Neural cell (in vitro differentiated cells): ENCODE data around the gene EMID1. TPM values are rescaled to one million over a fixed set of nuclear protein-coding genes. Genes with fewer than 3 reads are reported as not detected.

Source experiments
- H2AFZ ChIP-seq: fragments of 200-600, 300-800 bp; sonication (generic), shearing (Covaris generic); 2 replicates; pipeline ENCODE4 v1.6.0; 2014; ENCODE audit warnings: low read depth, mild to moderate bottlenecking, antibody characterized with exemption, low read length, moderate library complexity
- H3F3A ChIP-seq: fragments of 200-600 bp; shearing (Covaris generic); 2 replicates; pipeline ENCODE4 v1.6.1; 2016; ENCODE audit warnings: mild to moderate bottlenecking, moderate library complexity, mixed read lengths, antibody characterized with exemption, low read length; ENCODE audit not compliant: insufficient read depth, poor library complexity, severe bottlenecking
- H3K27ac ChIP-seq: fragments of 200-600, 300-800 bp; sonication (generic), shearing (Covaris generic); 2 replicates; pipeline ENCODE4 v1.5.1; 2014; ENCODE audit warnings: mild to moderate bottlenecking, low read length, moderate library complexity
- H3K27me3 ChIP-seq: fragments of 300-800, 200-600 bp; sonication (generic), shearing (Covaris generic); 2 replicates; pipeline ENCODE4 v1.6.0; 2014; ENCODE audit warnings: mild to moderate bottlenecking, low read depth, low read length, moderate library complexity; ENCODE audit not compliant: insufficient read depth
- H3K36me3 ChIP-seq: fragments of 300-800, 200-600 bp; sonication (generic), shearing (Covaris generic); 2 replicates; pipeline ENCODE4 v1.5.1; 2014; ENCODE audit warnings: mild to moderate bottlenecking, antibody characterized with exemption, low read length, moderate library complexity; ENCODE audit not compliant: insufficient read depth
- H3K4me2 ChIP-seq: fragments of 300-800, 200-600 bp; sonication (generic), shearing (Covaris generic); 2 replicates; pipeline ENCODE4 v1.6.0; 2014; ENCODE audit warnings: mild to moderate bottlenecking, low read length
- H3K4me3 ChIP-seq: fragments of 300-800, 200-600 bp; sonication (generic), shearing (Covaris generic); 2 replicates; pipeline ENCODE4 v1.5.1; 2014; ENCODE audit warnings: mild to moderate bottlenecking, low read length, moderate library complexity
- H3K79me2 ChIP-seq: fragments of 200-600 bp; shearing (Covaris generic); replicated peaks from 2 replicates; pipeline ENCODE4 v1.6.0; 2014; ENCODE audit warnings: mild to moderate bottlenecking, low read length, moderate library complexity; ENCODE audit not compliant: insufficient read depth
- H3K9ac ChIP-seq: fragments of 300-800, 200-600 bp; sonication (generic), shearing (Covaris generic); 2 replicates; pipeline ENCODE4 v1.6.1; 2016; ENCODE audit warnings: mild to moderate bottlenecking, low read length, mixed read lengths
- H3K9me2 ChIP-seq: fragments of 200-600 bp; shearing (Covaris generic); 2 replicates; pipeline ENCODE4 v1.6.1; 2016; ENCODE audit warnings: mild to moderate bottlenecking, low read length, mixed read lengths; ENCODE audit not compliant: insufficient read depth
- H3K9me3 ChIP-seq: fragments of 200-600, 300-800 bp; sonication (generic), shearing (Covaris generic); 2 replicates; pipeline ENCODE4 v1.6.1; 2016; ENCODE audit warnings: mild to moderate bottlenecking, mixed run types, low read length, moderate library complexity, mixed read lengths
- H4K20me1 ChIP-seq: fragments of 200-600 bp; shearing (Covaris generic); 2 replicates; pipeline ENCODE4 v1.6.1; 2016; ENCODE audit warnings: mild to moderate bottlenecking, mixed run types; ENCODE audit not compliant: insufficient read depth
- CTCF ChIP-seq: fragments of 450-650 bp; IDR thresholded peaks from 2 replicates; pipeline ENCODE4 v1.5.1; 2014; ENCODE audit warnings: antibody characterized with exemption, mild to moderate bottlenecking, moderate library complexity; ENCODE audit not compliant: poor library complexity, severe bottlenecking
- EP300 ChIP-seq: fragments of 450-650 bp; conservative IDR thresholded peaks from 2 replicates; pipeline ENCODE4 v1.6.1; 2014; ENCODE audit warnings: antibody characterized with exemption, mild to moderate bottlenecking, moderate library complexity; ENCODE audit not compliant: poor library complexity, severe bottlenecking
- EZH2 ChIP-seq: fragments of 200-600, 300-800 bp; shearing (Covaris generic), sonication (generic); IDR thresholded peaks from 2 replicates; pipeline ENCODE4 v1.6.1; 2014; ENCODE audit warnings: antibody characterized with exemption, low read length, borderline replicate concordance, mild to moderate bottlenecking; ENCODE audit not compliant: insufficient read depth, poor library complexity, severe bottlenecking
- MXI1 ChIP-seq: fragments of 450-650 bp; conservative IDR thresholded peaks from 2 replicates; pipeline ENCODE4 v1.6.1; 2014; ENCODE audit warnings: antibody characterized with exemption, mild to moderate bottlenecking; ENCODE audit not compliant: poor library complexity, severe bottlenecking
- POLR2AphosphoS5 ChIP-seq: IDR thresholded peaks from 2 replicates; pipeline ENCODE4 v1.6.1; 2012
- RAD21 ChIP-seq: fragments of 450-650 bp; conservative IDR thresholded peaks from 2 replicates; pipeline ENCODE4 v1.6.1; 2014; ENCODE audit warnings: antibody characterized with exemption, mild to moderate bottlenecking, moderate library complexity
- SMC3 ChIP-seq: fragments of 450-650 bp; conservative IDR thresholded peaks from 2 replicates; pipeline ENCODE4 v1.6.1; 2014; ENCODE audit warnings: antibody characterized with exemption, mild to moderate bottlenecking, moderate library complexity; ENCODE audit not compliant: poor library complexity
- TAF1 ChIP-seq: IDR thresholded peaks from 2 replicates; pipeline ENCODE4 v1.6.1; 2012; ENCODE audit warnings: low read depth
- polyA plus RNA-seq: library from polyadenylated mRNA; depleted of rRNA; stranded (reverse); fragments of >200 nt; gene quantifications from 2 replicates; pipeline ENCODE4 v1.2.3, GENCODE V29; 2014
- TF ChIP-seq, protein P1 (sequence below): IDR thresholded peaks from 2 replicates; pipeline ENCODE4 v1.6.1; 2012; ENCODE audit warnings: borderline replicate concordance

Gene EMID1
- polyA plus RNA-seq, 1 donor from 2014 or later = 14.1 TPM

- TF ChIP-seq MXI1 (no peak), EZH2 (no peak)
These were observed 78.5 kb downstream of the EMID1 start (continued) for GRCh38 chr22:29284196-29284595.

DNA sequence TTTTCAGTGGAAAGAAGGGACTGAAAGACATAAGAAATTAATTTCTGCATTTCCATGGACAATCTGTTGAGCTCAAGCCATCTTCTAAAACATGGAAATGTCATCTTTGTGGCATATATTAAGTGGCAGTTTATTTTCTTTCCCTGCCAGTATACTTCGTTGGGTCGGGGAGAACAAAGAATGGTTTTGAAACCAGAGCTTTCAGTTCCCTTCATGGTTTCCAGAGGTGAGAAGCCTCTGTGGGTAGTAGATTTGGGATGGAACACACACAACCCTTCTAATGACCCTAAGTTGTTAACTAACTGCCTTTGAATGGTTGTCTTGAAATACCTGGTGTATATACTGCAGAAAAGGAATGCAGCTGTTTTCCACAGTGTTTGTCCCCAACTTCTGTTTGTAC is 83.1 kb downstream of the EMID1 start:
- H3K27ac ChIP-seq = no peak overlapping the region
- no peaks in the 10 kb centered on the region for H3K27me3 ChIP-seq
- H3K9ac ChIP-seq = no peak overlapping the region
- no peaks in the 10 kb centered on the region for H3K9me3 ChIP-seq
- H3K4me3 ChIP-seq = no peak overlapping the region
- no peak overlapping the region for H2AFZ ChIP-seq
- H3K4me2 ChIP-seq = no peak overlapping the region
- H4K20me1 ChIP-seq = peaks cover 5% of the 10 kb centered on the region
- no peaks in the 10 kb centered on the region for H3F3A ChIP-seq
- peaks cover 19% of the 10 kb centered on the region for H3K79me2 ChIP-seq
- H3K9me2 ChIP-seq = no peaks in the 10 kb centered on the region
- TF ChIP-seq RAD21 (no peak), POLR2AphosphoS5 (no peak), EP300 (no peak), EZH2 (no peak), TAF1 (no peak), SMC3 (no peak), CTCF (no peak), MXI1 (no peak)
- TF ChIP-seq, protein P1, sequence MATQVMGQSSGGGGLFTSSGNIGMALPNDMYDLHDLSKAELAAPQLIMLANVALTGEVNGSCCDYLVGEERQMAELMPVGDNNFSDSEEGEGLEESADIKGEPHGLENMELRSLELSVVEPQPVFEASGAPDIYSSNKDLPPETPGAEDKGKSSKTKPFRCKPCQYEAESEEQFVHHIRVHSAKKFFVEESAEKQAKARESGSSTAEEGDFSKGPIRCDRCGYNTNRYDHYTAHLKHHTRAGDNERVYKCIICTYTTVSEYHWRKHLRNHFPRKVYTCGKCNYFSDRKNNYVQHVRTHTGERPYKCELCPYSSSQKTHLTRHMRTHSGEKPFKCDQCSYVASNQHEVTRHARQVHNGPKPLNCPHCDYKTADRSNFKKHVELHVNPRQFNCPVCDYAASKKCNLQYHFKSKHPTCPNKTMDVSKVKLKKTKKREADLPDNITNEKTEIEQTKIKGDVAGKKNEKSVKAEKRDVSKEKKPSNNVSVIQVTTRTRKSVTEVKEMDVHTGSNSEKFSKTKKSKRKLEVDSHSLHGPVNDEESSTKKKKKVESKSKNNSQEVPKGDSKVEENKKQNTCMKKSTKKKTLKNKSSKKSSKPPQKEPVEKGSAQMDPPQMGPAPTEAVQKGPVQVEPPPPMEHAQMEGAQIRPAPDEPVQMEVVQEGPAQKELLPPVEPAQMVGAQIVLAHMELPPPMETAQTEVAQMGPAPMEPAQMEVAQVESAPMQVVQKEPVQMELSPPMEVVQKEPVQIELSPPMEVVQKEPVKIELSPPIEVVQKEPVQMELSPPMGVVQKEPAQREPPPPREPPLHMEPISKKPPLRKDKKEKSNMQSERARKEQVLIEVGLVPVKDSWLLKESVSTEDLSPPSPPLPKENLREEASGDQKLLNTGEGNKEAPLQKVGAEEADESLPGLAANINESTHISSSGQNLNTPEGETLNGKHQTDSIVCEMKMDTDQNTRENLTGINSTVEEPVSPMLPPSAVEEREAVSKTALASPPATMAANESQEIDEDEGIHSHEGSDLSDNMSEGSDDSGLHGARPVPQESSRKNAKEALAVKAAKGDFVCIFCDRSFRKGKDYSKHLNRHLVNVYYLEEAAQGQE = no peak
- peaks cover 14% of the 10 kb centered on the region for H3K36me3 ChIP-seq

- Histone ChIP-seq H3K9ac (no peak overlapping the region), H3K9me3 (no peaks in the 10 kb centered on the region), H3K79me2 (peaks cover 14% of the 10 kb centered on the region), H3K4me3 (no peak overlapping the region), H3K27me3 (no peaks in the 10 kb centered on the region), H3K36me3 (peaks cover 14% of the 10 kb centered on the region), H3K9me2 (no peaks in the 10 kb centered on the region), H2AFZ (no peak overlapping the region), H4K20me1 (peaks cover 5% of the 10 kb centered on the region), H3K4me2 (no peak overlapping the region), H3F3A (no peaks in the 10 kb centered on the region), H3K27ac (no peak overlapping the region)
- no peak for TF ChIP-seq EP300
- TF ChIP-seq, protein P1 = no peak
- no peak for TF ChIP-seq POLR2AphosphoS5
- no peak for TF ChIP-seq TAF1
- TF ChIP-seq EZH2 = no peak
- no peak for TF ChIP-seq MXI1
- no peak for TF ChIP-seq SMC3
- no peak for TF ChIP-seq CTCF
- no peak for TF ChIP-seq RAD21
These were observed 84.4 kb downstream of the EMID1 start for GRCh38 chr22:29290061-29290460.
